GM12892 (cell line): ENCODE results near the gene CHRNA1.

ENCODE experiments used
- POLR2AphosphoS5 ChIP-seq: IDR thresholded peaks from 2 replicates; pipeline ENCODE4 v1.6.1; 2011; ENCODE audit warnings: low read depth, low read length, control low read depth
- TAF1 ChIP-seq: IDR thresholded peaks from 2 replicates; pipeline ENCODE4 v1.6.1; 2011; ENCODE audit warnings: low read depth, mild to moderate bottlenecking, control low read depth, low read length, borderline replicate concordance

DNA sequence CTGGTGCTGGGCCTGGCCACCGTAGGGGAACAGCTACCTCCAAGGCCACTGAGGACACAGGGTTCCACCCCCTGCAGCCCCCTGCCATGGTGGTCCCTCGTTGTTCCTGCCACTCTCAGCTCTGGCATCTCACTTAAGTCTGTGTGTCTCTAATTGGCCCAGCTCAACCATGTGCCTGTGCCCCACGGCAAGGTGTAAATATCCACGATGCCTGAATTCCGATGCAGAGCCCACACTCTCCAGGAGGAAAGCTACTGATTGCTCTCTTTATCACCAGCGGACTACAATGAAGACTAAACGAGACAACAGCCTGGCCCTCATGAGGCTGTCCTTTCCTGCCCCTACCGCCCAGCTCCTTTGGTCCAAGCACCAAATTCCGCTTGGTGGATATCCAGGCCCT, 17.0 kb upstream of the CHRNA1 start:
- no peak for TF ChIP-seq TAF1
- TF ChIP-seq POLR2AphosphoS5: no peak
